ENCODE data around the gene HORMAD2.
"Not testable (repeated sequence)": the region's sequence is repeated elsewhere in the genome, so short reads cannot be mapped to it uniquely, and the experiment has no call there.

HORMAD2 gene

GRCh38 chr22:30087611-30088010 is 7.3 kb downstream of the HORMAD2 start:
- no peak overlapping the region for H3K4me3 ChIP-seq (ENCODE audit: low read depth, low read length)
- DNase-seq (ENCODE audit: low read depth) = no peak
- TF ChIP-seq, protein P1, sequence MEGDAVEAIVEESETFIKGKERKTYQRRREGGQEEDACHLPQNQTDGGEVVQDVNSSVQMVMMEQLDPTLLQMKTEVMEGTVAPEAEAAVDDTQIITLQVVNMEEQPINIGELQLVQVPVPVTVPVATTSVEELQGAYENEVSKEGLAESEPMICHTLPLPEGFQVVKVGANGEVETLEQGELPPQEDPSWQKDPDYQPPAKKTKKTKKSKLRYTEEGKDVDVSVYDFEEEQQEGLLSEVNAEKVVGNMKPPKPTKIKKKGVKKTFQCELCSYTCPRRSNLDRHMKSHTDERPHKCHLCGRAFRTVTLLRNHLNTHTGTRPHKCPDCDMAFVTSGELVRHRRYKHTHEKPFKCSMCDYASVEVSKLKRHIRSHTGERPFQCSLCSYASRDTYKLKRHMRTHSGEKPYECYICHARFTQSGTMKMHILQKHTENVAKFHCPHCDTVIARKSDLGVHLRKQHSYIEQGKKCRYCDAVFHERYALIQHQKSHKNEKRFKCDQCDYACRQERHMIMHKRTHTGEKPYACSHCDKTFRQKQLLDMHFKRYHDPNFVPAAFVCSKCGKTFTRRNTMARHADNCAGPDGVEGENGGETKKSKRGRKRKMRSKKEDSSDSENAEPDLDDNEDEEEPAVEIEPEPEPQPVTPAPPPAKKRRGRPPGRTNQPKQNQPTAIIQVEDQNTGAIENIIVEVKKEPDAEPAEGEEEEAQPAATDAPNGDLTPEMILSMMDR (IDR thresholded peaks at IDR 0.05; ENCODE audit: low read depth, low read length) = no peak
- TF ChIP-seq MYC (IDR thresholded peaks at IDR 0.05; ENCODE audit: low read depth, low read length) (no peak), POLR2A (IDR thresholded peaks at IDR 0.05; ENCODE audit: extremely low read depth, insufficient read length) (no peak), MAX (IDR thresholded peaks at IDR 0.05; ENCODE audit: low read depth, low read length) (no peak)

- no peak overlapping the region for H3K4me3 ChIP-seq (ENCODE audit: low read depth, low read length)
- no peak for DNase-seq (ENCODE audit: low read depth)
- TF ChIP-seq, protein P1 (IDR thresholded peaks at IDR 0.05; ENCODE audit: low read depth, low read length) = no peak
- TF ChIP-seq MAX (IDR thresholded peaks at IDR 0.05; ENCODE audit: low read depth, low read length) (no peak), POLR2A (IDR thresholded peaks at IDR 0.05; ENCODE audit: extremely low read depth, insufficient read length) (no peak), MYC (IDR thresholded peaks at IDR 0.05; ENCODE audit: low read depth, low read length) (no peak)
Observed at GRCh38 chr22:30088468-30088867, 8.2 kb downstream of the HORMAD2 start.

GRCh38 chr22:30089655-30089974 is 9.4 kb downstream of the HORMAD2 start:
- TF ChIP-seq MAX (IDR thresholded peaks at IDR 0.05; ENCODE audit: low read depth, low read length) (no peak), MYC (IDR thresholded peaks at IDR 0.05; ENCODE audit: low read depth, low read length) (no peak), POLR2A (IDR thresholded peaks at IDR 0.05; ENCODE audit: extremely low read depth, insufficient read length) (no peak)
- TF ChIP-seq, protein P1 (IDR thresholded peaks at IDR 0.05; ENCODE audit: low read depth, low read length) = no peak
- no peak overlapping the region for H3K4me3 ChIP-seq (ENCODE audit: low read depth, low read length)
- no peak for DNase-seq (ENCODE audit: low read depth)

DNA sequence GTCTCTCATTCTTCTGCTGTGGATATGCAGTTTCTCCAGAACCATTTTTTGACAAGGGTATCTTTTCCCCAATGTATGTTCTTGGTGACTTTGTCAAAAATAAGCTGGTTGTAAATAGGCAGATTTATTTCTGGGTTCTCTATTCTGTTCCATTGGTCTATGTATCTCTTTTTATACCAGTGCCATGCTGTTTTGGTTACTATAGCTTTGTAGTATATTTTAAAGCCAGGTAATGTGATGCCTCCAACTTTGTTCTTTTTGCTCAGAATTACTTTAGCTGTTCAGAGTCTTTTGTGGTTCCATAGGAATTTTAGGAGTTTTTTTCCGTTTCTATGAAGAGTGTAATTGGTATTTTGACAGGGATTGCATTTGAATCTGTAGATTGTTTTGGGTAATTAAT is 12.4 kb downstream of the HORMAD2 start:
- DNase-seq (ENCODE audit: low read depth) = no peak
- TF ChIP-seq POLR2A (IDR thresholded peaks at IDR 0.05; ENCODE audit: extremely low read depth, insufficient read length) (no peak), MAX (IDR thresholded peaks at IDR 0.05; ENCODE audit: low read depth, low read length) (no peak), MYC (IDR thresholded peaks at IDR 0.05; ENCODE audit: low read depth, low read length) (no peak)
- TF ChIP-seq, protein P1 (IDR thresholded peaks at IDR 0.05; ENCODE audit: low read depth, low read length) = no peak
- H3K4me3 ChIP-seq (ENCODE audit: low read depth, low read length) = no peak overlapping the region

DNA sequence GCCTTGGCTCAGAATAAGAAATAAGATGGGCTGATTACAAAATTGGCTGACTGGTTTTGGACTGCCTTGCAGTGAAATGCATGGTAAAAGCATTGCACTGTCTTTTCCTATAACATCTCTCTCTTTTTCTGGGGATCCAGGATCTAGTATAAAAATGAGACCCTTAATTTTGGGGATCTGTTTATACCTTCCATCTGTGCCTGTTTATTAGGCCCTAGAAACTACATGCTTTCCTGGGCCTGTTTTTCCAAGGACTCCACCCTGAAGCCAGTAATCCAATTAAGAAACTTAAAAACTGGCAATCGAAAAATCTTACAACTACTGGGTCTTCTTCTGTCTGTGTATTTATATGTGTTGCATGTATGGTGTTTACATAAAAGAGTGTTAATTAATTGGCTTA is 14.5 kb downstream of the HORMAD2 start:
- H3K4me3 ChIP-seq (ENCODE audit: low read depth, low read length) = no peak overlapping the region
- DNase-seq (ENCODE audit: low read depth) = no peak
- TF ChIP-seq POLR2A (IDR thresholded peaks at IDR 0.05; ENCODE audit: extremely low read depth, insufficient read length) = no peak
- TF ChIP-seq MYC (IDR thresholded peaks at IDR 0.05; ENCODE audit: low read depth, low read length) = no peak
- TF ChIP-seq MAX (IDR thresholded peaks at IDR 0.05; ENCODE audit: low read depth, low read length) = no peak
- TF ChIP-seq, protein P1 (IDR thresholded peaks at IDR 0.05; ENCODE audit: low read depth, low read length) = no peak

GRCh38 chr22:30097861-30098260 is 17.6 kb downstream of the HORMAD2 start:
- DNase-seq (ENCODE audit: low read depth) = no peak
- TF ChIP-seq POLR2A (IDR thresholded peaks at IDR 0.05; ENCODE audit: extremely low read depth, insufficient read length) = no peak
- TF ChIP-seq, protein P1 (IDR thresholded peaks at IDR 0.05; ENCODE audit: low read depth, low read length) = no peak
- TF ChIP-seq MYC (IDR thresholded peaks at IDR 0.05; ENCODE audit: low read depth, low read length) = no peak
- TF ChIP-seq MAX (IDR thresholded peaks at IDR 0.05; ENCODE audit: low read depth, low read length) = no peak

GRCh38 chr22:30100770-30101169 is 20.5 kb downstream of the HORMAD2 start:
- not testable (repeated sequence) for H3K4me3 ChIP-seq (ENCODE audit: low read depth, low read length); DNase-seq (ENCODE audit: low read depth)

More at GRCh38 chr22:30097861-30098260, 17.6 kb downstream of the HORMAD2 start:
- no peak overlapping the region for H3K4me3 ChIP-seq (ENCODE audit: low read depth, low read length)

Data from NB4 (cell line).